ENCODE results near the gene HSPD1.
A peak's percentile ranks its signal among the peaks of the same experiment; 100 is the strongest.

The HSPD1 gene

GRCh38 chr2:197499594-197500502 lies at the start of gene HSPD1, which contains the start of gene HSPE1:
Gene HSPD1 (minus strand): TSS chr2:197499840. CDS start chr2:197498848, 992 bp downstream.
Gene HSPE1 (plus strand): TSS chr2:197500379. CDS start chr2:197500437, 58 bp downstream.
- peak; percentile 98 for DNase-seq (ENCODE audit: low spot score)

DNA sequence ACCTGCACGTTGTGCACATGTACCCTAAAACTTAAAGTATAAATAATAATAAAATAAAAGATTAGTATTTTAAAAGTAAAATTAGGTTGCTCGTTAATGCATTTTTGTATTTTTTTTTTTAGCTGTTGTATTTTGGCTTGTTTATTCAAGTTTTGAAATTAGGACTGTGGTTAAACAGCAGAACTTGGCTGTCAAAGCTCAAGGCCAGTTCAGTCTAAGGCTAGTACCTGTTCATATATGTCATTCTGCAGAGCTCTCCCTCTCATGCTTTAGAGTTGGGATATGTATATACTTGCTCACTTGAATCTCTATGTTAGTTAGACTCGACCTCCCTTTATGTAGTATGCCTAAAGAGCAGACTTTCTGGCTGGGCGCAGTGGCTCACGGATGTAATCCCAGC lies 48.9 kb upstream of the HSPD1 start:
- no peak for DNase-seq (ENCODE audit: low spot score)

GRCh38 chr2:197547163-197547900 lies 47.7 kb upstream of the HSPD1 start:
- DNase-seq (ENCODE audit: low spot score): no peak

DNA sequence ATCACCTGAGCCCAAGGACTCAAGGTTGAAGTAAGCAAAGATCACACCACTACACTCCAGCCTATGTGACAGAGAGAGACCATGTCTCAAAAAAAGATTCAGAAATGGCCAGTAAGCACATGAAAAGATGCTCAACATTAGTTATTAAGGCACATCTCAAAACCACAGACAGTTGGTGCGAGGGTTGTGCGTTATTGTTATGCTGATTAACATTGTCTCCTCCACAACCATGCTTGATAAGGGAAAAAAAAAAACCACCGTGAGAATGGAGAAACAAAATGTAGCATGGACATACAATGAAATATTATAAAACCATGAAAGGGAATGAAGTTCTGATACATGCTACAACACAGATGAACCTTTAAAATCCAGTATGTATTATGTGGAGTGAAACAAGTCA lies 43.6 kb upstream of the HSPD1 start:
- no peak for DNase-seq (ENCODE audit: low spot score)

GRCh38 chr2:197539734-197540133 lies 40.1 kb upstream of the HSPD1 start:
- DNase-seq (ENCODE audit: low spot score): no peak

DNA sequence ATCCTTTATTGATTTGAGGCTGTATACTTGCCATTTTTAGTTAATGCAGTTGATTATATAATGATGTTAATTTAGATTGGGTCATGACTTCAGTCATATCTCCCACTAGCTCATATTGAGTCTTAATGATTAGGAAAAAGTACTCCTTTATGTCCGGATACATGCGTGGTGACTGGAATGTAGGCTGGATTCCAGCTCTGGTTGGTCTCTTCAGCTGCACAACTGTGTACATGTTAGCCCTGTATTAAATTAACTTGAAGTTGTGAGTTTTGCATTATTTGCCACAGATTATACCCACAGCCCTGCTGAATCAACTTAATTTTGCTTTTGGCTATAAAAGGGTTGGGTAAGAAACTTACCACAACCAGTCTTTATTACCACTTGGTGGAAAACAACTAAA lies 38.8 kb upstream of the HSPD1 start:
- no peak for DNase-seq (ENCODE audit: low spot score)

DNA sequence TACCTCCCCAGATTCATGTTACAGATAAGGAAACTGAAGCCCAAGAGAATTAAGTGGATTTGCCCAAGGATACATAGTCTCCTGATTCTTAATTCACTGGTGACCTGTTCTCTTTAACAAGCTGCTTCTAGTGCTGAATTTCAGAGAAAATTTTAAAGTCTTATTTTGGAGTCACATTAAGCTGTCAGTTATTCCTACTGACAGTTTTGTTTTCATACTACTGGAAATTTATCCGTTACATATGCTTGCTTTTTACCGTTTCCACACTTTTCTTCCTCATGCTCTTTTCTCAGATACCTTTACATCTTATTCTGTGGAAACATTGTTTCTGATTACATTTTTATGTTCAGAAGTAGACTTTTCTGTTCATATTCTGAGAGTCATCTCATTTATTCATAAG lies 17.5 kb upstream of the HSPD1 start:
- DNase-seq (ENCODE audit: low spot score): no peak

GRCh38 chr2:197516393-197516761 lies 16.7 kb upstream of the HSPD1 start:
- peak; percentile 49 for DNase-seq (ENCODE audit: low spot score)

- DNase-seq (ENCODE audit: low spot score): peak; percentile 97
Observed at GRCh38 chr2:197515739-197516392, 16.2 kb upstream of the HSPD1 start, which contains the start of gene MOB4. Gene MOB4 (plus strand): TSS chr2:197516066. CDS start chr2:197516087, 21 bp downstream.

DNA sequence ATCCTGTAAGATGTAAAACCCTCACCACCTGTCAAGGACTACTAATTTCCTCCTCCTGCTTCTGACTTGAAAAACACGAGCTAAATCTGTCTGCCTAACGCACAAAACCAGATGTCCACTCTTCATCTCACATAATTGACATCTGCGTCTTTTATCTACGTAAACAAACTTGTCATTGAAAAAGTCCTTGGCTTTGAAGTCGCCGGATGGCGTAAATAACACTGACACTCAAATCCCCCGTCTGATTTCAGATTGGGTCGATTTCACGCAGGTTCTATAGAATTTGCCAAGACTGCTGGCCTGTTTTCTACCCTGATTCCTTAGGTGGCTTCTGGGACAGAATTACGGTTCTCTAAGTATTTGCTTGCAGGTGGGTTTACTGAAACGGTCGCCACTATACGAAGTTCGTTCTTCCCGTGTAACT lies 15.7 kb upstream of the HSPD1 start:
- no peak for DNase-seq (ENCODE audit: low spot score)

- no peak for DNase-seq (ENCODE audit: low spot score)
Observed at GRCh38 chr2:197514754-197515153, 15.1 kb upstream of the HSPD1 start.

DNA sequence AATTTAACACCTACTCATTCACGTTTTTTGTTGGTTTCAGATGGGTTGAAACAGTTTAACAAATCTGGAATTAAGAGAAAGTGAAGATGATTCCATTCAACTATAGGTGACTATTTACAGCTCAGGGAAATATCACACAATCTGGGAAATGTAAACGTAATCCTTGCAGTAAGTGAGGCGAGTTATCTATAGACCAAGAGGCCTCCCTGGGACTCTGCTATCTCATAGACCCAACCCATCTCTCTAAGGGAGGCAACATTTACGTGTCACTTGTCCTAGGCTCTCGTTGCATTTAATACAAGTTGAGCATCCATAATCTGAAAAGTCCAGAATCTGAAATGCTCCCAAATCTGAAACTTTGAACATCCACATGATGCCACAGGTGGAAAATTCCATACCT lies 14.3 kb upstream of the HSPD1 start:
- no peak for DNase-seq (ENCODE audit: low spot score)

DNA sequence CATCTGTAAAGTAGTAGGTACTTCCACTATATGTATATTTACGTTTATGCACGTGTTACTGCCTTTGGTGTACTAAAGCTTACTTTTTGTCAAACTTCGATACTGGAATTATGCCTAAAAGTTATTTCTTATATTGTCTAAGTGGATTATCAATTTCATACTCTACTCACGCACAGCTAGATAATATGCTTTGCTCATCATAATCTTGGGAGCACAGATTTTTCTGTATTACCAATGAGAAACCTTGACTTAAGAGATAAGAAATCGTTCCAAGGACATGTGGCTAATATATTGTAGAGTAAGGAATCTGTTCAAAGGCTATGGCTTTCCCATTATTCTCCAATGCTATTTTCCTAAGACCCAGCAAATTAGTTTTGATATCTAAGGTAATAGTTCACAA lies 7.0 kb upstream of the HSPD1 start:
- no peak for DNase-seq (ENCODE audit: low spot score)

DNA sequence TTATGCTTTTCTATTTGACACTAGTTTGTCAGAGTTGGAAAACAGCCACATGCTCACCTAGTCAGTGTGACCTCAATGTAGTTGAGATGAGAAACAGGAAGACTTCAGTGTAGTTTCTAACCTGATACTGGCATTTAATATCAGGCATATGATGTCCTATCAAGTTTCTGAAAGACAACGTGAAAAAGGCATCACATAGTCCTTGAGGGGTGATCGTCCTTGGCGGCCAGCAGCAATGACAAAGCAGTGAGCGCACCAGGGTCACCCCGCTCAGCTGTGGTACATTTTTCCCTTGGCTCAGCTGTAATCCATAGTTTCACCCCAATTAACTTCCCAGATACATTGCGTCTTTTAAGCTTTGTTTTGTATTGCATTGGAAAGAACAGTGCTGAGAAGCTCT lies 4.9 kb upstream of the HSPD1 start:
- DNase-seq (ENCODE audit: low spot score): no peak

- DNase-seq (ENCODE audit: low spot score): no peak
Observed at GRCh38 chr2:197504000-197504399, 4.4 kb upstream of the HSPD1 start.

DNA sequence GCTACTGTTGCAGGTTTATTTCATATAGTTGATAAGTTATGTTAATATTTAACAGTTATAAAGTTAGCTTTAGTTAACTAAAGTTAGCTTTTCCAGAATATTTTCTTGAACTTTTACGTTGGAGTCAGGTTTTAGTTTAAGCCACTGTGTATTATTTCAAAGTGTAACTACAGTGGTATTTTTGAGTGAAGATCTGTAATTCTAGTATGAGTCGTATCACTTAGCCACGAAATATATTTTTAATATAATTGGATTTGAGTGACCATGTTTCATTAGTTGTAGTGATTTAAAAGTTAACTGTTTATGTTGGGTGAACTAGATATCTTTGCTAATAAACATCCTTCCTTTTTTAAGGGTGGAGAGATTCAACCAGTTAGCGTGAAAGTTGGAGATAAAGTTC lies 3.0 kb upstream of the HSPD1 start:
- DNase-seq (ENCODE audit: low spot score): no peak

- DNase-seq (ENCODE audit: low spot score): no peak
Observed at GRCh38 chr2:197502201-197502600, 2.6 kb upstream of the HSPD1 start.

- no peak for DNase-seq (ENCODE audit: low spot score)
Observed at GRCh38 chr2:197500503-197501131, 977 bp upstream of the HSPD1 start.

DNA sequence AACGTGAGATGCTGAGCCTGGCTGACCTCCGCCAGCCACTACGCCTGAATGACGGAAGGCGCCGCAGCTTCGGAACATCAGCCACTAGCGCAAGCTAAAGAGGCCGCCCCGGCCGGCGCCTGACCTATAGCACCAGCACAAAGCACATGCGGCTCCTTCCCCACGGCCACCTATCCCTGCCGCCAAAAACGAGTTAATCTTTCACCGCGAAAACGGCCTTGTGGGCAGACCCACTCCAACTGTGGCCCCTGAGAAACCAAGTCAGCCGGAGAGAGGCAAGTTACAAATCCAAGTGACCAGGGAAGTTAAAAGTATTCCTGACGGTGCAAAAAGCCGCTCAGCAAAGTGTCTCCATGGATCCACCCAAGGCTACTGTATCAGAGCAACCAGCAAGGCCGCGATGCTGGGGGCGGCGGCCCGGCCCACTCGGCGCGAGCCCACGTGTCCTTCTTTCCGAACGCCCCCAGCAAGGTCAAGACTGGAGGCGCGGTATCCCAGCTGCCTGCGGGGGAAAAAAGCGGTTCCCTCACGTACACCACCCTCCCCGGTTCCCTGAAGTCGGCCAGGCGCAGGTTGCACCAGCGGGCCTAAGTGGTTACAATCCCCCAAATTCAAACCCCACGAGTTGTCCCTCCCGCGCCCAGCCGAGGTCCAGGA lies 575 bp downstream of the HSPD1 start:
- DNase-seq (ENCODE audit: low spot score): peak; percentile 57

DNA sequence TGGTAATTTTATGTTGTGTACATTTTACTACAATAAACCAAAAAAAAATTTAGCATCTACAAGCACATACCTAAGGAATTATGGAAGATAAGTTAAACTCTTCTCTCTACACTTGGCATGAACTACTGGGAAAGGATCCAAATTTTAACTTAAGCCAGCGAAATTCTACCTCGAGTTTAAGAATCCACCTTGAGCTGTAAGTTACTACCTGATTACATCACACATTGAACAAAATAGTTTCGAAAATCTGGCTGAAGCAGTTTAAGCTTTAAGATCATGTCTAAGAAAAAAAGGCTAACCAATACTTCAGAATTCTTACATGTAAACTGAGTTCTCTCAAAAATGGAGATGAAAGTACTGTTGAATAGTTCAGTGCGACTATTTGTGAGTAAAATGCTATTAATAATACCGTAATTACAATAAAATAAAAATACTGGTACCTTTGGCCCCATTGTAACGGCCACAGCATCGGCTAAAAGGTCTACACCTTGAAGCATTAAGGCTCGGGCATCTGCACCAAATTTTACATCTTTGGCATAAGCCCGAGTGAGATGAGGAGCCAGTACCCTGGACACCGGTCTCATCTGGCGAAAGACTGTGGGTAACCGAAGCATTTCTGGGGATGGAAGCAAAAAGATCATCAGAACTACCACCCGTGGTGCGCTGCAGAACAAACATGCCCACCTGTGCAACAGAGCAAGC lies 1.3 kb downstream of the HSPD1 start:
- DNase-seq (ENCODE audit: low spot score): no peak

DNA sequence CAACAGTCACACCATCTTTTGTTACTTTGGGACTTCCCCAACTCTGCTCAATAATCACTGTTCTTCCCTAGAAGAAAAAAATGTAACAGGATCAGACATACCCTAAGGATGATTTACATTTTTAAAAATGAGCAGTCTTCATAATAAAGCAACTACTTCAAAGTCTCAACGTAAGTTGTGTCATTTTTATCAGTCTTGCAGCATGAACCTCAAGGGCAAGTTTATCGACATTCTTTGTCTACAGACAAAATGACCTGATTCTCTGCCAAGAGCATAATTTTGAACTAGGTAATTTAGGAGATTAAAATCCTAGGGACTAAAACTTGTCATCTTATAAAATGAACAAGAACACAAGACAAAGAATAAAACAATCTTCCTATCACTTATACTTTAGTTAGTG lies 2.3 kb downstream of the HSPD1 start:
- DNase-seq (ENCODE audit: low spot score): no peak

All from GM03348 (cell line).